Measurements from ENCODE around the gene GSTP1. TPM values are rescaled to one million over a fixed set of nuclear protein-coding genes. Genes with fewer than 3 reads are reported as not detected.
"Not testable (repeated sequence)": the region's sequence is repeated elsewhere in the genome, so short reads cannot be mapped to it uniquely, and the experiment has no call there.

The GSTP1 gene
- total RNA-seq, 1 experiment from 2014 or later, result 570 TPM

DNA sequence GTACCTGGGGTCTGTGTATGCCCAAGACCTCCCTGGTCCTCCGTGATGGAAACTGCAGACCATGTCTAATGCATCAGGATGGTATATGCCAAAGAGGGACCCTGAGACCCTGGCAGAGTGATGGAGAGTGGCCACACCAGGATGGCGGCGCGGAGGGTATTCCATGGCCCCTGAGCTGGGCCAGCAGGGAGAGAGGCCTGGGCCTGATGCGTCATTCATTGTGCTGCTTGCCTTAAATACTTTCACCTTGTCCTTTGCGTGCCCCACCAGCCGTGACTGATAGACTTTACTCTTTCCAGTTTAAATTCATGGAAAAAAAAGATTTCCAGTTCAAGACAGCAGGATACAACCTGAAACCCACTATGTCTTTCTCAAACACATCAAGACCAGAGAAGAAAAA is 17.5 kb downstream of the GSTP1 start:
- DNase-seq (ENCODE audit: low read depth, low spot score) (no peak), ATAC-seq (no peak)
- Histone ChIP-seq H3K36me3 (ENCODE audit: control insufficient read depth, insufficient read depth, low read length) (no peaks in the 10 kb centered on the region), H3K4me3 (ENCODE audit: low read depth in 2 of 2, low read length in 2 of 2) (no peak overlapping the region), H3K27me3 (ENCODE audit: control insufficient read depth, insufficient read depth, low read length) (no peaks in the 10 kb centered on the region), H3K27ac (ENCODE audit: low read length) (no peak overlapping the region), H3K4me1 (ENCODE audit: control insufficient read depth, insufficient read depth, low read length) (peaks cover 5% of the 10 kb centered on the region), H3K9me3 (ENCODE audit: control insufficient read depth, insufficient read depth, low read depth, low read length) (peaks cover 4% of the 10 kb centered on the region; the same call in 1 of the 2 replicates)
- BruUV-seq (replicated peaks), result no TSS peak
- intact Hi-C loops (cut with micrococcal nuclease; ENCODE audit: unreplicated experiment), result no loop called here
- TF ChIP-seq, protein P1, sequence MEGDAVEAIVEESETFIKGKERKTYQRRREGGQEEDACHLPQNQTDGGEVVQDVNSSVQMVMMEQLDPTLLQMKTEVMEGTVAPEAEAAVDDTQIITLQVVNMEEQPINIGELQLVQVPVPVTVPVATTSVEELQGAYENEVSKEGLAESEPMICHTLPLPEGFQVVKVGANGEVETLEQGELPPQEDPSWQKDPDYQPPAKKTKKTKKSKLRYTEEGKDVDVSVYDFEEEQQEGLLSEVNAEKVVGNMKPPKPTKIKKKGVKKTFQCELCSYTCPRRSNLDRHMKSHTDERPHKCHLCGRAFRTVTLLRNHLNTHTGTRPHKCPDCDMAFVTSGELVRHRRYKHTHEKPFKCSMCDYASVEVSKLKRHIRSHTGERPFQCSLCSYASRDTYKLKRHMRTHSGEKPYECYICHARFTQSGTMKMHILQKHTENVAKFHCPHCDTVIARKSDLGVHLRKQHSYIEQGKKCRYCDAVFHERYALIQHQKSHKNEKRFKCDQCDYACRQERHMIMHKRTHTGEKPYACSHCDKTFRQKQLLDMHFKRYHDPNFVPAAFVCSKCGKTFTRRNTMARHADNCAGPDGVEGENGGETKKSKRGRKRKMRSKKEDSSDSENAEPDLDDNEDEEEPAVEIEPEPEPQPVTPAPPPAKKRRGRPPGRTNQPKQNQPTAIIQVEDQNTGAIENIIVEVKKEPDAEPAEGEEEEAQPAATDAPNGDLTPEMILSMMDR (IDR thresholded peaks at IDR 0.05), result no peak
- TF ChIP-seq, protein P2, sequence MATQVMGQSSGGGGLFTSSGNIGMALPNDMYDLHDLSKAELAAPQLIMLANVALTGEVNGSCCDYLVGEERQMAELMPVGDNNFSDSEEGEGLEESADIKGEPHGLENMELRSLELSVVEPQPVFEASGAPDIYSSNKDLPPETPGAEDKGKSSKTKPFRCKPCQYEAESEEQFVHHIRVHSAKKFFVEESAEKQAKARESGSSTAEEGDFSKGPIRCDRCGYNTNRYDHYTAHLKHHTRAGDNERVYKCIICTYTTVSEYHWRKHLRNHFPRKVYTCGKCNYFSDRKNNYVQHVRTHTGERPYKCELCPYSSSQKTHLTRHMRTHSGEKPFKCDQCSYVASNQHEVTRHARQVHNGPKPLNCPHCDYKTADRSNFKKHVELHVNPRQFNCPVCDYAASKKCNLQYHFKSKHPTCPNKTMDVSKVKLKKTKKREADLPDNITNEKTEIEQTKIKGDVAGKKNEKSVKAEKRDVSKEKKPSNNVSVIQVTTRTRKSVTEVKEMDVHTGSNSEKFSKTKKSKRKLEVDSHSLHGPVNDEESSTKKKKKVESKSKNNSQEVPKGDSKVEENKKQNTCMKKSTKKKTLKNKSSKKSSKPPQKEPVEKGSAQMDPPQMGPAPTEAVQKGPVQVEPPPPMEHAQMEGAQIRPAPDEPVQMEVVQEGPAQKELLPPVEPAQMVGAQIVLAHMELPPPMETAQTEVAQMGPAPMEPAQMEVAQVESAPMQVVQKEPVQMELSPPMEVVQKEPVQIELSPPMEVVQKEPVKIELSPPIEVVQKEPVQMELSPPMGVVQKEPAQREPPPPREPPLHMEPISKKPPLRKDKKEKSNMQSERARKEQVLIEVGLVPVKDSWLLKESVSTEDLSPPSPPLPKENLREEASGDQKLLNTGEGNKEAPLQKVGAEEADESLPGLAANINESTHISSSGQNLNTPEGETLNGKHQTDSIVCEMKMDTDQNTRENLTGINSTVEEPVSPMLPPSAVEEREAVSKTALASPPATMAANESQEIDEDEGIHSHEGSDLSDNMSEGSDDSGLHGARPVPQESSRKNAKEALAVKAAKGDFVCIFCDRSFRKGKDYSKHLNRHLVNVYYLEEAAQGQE (IDR thresholded peaks at IDR 0.05; ENCODE audit: insufficient read depth in 1 of 2, low read depth in 2 of 2, low read length in 1 of 2), result no peak
- TF ChIP-seq TCF7L2 (IDR thresholded peaks at IDR 0.05; ENCODE audit: low read depth, low read length) (no peak), POLR2AphosphoS5 (IDR thresholded peaks at IDR 0.05; ENCODE audit: low read depth, low read length) (no peak), SIN3A (IDR thresholded peaks at IDR 0.05; ENCODE audit: borderline replicate concordance, insufficient read depth, low read depth, low read length) (no peak)
- in situ Hi-C loops (cut with HindIII; ENCODE audit: low pct_unique_long_range_greater_than_20kb, low sequenced_read_pairs), result no loop called here
- POLR2A ChIA-PET, result no interaction called here
- CTCF ChIA-PET, result no interaction called here

DNA sequence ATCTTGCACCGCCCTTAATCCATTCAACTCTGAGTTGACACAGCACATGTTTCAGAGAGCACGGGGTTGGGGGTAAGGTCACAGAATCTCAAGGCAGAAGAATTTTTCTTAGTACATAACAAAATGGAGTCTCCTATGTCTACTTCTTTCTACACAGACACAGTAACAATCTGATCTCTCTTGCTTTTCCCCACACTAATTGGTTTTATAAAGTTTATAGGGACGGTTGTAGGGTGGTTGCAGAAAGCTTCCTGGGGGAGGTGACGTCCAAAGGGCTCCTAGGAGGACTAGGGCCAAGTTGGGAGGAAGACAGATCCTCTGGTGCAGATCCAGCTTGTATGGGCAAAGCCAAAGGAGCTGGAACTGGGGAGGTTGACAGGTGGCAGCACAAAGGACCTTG is 20.5 kb downstream of the GSTP1 start:
- H3K9me3 ChIP-seq (ENCODE audit: control insufficient read depth, insufficient read depth, low read depth, low read length); BruUV-seq (replicated peaks); CTCF ChIA-PET; H3K27ac ChIP-seq (ENCODE audit: low read length); H3K4me3 ChIP-seq (ENCODE audit: low read depth in 2 of 2, low read length in 2 of 2); H3K36me3 ChIP-seq (ENCODE audit: control insufficient read depth, insufficient read depth, low read length); in situ Hi-C loops (cut with HindIII; ENCODE audit: low pct_unique_long_range_greater_than_20kb, low sequenced_read_pairs); POLR2A ChIA-PET; H3K27me3 ChIP-seq (ENCODE audit: control insufficient read depth, insufficient read depth, low read length); intact Hi-C loops (cut with micrococcal nuclease; ENCODE audit: unreplicated experiment); ATAC-seq; DNase-seq (ENCODE audit: low read depth, low spot score): not testable (repeated sequence)
- H3K4me1 ChIP-seq (ENCODE audit: control insufficient read depth, insufficient read depth, low read length), result peaks cover 11% of the 10 kb centered on the region

DNA sequence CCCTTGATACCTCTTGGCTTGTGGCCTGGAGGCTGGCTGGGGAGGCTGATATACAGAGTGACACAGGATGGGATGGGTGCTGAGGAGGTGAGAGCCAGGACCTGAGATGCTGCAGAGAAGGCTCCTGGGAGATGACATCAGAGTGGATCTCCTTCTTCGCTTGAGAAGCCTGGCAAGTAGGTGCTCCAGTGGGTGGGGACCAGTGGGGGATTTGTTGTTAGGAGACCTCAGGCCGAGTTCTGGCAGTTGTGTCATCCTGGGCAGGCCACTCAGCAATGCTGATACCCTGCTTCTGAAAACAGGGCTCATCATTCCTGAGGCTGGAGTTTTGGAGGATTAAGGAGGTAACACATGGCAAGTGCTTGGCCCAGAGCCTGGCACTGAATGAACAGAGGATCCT is 21.2 kb downstream of the GSTP1 start:
- TF ChIP-seq, protein P1 (IDR thresholded peaks at IDR 0.05), result no peak
- TF ChIP-seq POLR2AphosphoS5 (IDR thresholded peaks at IDR 0.05; ENCODE audit: low read depth, low read length) (no peak), SIN3A (IDR thresholded peaks at IDR 0.05; ENCODE audit: borderline replicate concordance, insufficient read depth, low read depth, low read length) (no peak)
- TF ChIP-seq, protein P2 (IDR thresholded peaks at IDR 0.05; ENCODE audit: insufficient read depth in 1 of 2, low read depth in 2 of 2, low read length in 1 of 2), result no peak
- BruUV-seq (replicated peaks), result no TSS peak
- CTCF ChIA-PET, result no interaction called here
- H3K4me3 ChIP-seq (ENCODE audit: low read depth in 2 of 2, low read length in 2 of 2), result no peak overlapping the region
- POLR2A ChIA-PET, result no interaction called here
- ATAC-seq (no peak), DNase-seq (ENCODE audit: low read depth, low spot score) (no peak)
- in situ Hi-C loops (cut with HindIII; ENCODE audit: low pct_unique_long_range_greater_than_20kb, low sequenced_read_pairs), result no loop called here
- H3K27me3 ChIP-seq (ENCODE audit: control insufficient read depth, insufficient read depth, low read length), result no peaks in the 10 kb centered on the region
- intact Hi-C loops (cut with micrococcal nuclease; ENCODE audit: unreplicated experiment), result no loop called here
- H3K4me1 ChIP-seq (ENCODE audit: control insufficient read depth, insufficient read depth, low read length), result peaks cover 11% of the 10 kb centered on the region
- no peak overlapping the region for H3K27ac ChIP-seq (ENCODE audit: low read length)
- no peaks in the 10 kb centered on the region; the same call in 1 of the 2 replicates for H3K36me3 ChIP-seq (ENCODE audit: control insufficient read depth, insufficient read depth, low read length)
- no peaks in the 10 kb centered on the region for H3K9me3 ChIP-seq (ENCODE audit: control insufficient read depth, insufficient read depth, low read depth, low read length)
